CD4-positive, alpha-beta T cell treated with Interleukin-1 beta for 1 hour (primary cell): ENCODE data around the gene TPSB2.

ENCODE experiments used
- DNase-seq, 2 donors: peaks; one replicate each; pipeline ENCODE4 v3.0.0-alpha.2; 2020 to 2022

Gene TPSB2

DNA sequence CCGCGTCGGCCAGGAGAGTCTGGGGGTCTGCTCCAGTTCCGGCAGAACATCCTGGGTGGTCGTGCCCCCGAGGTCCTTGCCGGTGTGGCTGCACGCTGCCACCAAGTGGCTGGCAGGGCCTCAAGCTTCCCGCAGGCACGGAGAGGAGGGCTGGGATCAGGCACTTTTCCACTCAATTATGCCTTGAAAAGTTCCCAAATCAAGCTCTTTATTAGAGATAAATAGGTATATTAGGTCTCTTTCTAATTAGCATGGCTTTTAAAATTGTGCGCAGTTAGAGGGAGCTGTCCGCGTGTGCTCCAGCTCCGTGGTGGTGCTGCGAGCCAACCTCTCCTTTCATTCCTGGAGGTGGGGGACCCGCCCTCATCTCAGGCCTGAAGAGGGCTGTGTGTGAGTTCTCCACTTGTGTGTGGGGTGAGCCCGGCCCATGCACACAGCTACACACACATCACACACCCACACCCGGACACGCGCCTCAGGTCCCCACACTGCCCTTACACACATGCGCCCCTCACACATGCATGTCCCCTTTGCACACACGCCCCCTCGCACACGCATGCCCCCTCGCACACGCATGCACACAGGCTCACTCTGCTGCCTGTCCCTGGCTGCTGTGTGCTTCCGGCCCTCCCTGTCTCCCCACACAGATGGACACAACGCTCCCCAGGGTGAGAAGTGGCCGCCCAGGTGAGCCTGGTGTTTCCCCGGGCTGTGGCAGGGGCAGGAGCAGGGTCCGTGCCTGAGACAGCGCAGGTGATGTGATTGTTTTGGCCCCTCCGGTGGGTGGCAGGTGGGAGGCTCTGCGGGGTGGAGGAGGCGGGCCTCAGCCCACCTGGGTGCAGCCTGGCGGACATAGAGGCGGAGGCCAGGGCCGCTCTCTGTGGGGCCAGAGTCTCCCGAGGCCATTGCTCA is 48.3 kb downstream of the TPSB2 start:
- no peak for DNase-seq

DNA sequence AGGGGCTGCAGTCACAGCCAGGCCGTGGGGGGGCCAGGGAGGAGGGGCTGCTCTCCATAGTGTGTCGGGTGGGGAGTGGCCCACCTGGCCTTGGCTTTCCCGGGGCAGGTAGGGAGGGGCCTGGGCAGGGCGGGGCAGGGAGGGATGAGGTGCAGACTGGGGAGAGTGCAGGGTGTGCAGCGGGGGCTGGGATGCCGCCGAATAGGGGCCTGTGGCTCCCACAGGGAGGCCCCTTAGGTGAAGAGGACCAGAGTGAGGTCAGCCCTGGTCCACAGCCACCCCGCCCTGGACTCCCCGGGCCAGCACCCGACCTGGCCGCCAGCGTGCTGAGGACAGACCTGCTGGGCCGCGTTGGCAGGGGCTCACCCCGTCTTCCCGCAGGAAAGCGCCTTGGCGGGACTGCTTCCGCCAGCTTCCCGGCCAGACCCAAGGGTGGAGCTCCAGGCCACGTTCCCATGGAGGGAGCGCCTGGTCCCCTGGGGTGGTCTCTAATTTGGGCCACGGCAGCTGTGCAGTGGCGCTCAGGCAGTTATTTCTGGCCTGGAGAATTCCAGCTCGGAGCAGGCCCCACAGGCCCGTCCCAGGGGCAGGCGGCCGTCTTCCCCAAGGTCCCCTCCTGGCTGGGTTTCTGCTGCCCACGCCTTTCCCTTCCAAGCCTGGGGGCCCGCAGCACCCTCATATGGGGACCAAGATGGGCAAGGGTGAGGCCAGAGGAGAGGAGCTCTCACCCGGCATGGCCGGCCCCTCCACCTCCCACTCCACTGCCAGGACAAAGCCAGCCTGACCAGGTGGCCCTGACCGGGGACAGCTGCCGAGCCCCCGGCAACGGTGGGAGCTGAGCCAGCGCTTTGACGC is 49.2 kb downstream of the TPSB2 start:
- no peak for DNase-seq
